GOT3 (cell line): Measurements from ENCODE around the gene SH3RF1.

ENCODE experiments used
- DNase-seq: peaks from one replicate; lab custom pipeline; 2025; ENCODE audit warnings: mixed read lengths; lab: John Stamatoyannopoulos, UW

SH3RF1 gene

DNA sequence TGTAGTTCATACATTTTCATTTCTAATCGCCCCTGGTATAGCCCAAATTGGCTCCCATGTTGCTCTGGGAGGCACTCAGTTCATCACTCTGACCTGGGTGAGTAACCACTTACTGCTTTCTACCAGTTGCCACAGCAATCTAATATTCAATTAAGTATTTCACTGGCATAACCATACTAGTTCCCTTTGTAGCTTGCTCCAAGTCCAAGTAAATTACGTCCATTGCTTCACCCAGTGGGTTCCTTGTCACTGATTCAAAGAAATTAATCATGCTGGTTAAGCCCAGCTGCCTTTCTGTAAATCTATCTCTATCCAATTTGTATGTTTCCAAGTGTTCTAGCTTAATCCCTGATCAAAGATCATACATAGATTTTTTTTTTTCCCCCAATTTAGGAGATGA, 168.7 kb downstream of the SH3RF1 start:
- DNase-seq = no peak

DNA sequence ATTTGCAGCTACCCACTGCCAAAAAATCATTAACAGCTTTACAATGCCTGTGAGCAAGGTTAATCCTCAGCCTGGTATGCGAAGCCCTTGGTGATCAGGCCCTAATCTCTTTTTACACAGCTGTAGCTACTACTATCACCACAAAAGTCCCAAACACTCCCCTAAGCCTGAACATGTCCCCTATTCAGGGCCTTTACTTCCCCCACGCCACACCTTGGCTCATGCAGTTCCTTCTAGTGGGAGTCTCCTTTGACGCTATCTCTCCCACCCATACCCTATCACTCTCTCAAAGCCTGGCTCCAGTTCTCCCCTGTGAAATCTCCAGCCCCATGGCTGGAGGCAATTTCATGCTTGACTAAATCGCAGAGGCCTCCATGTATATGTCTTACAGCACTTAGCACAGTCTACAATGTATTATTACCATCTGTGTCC, 170.1 kb downstream of the SH3RF1 start:
- no peak for DNase-seq

DNA sequence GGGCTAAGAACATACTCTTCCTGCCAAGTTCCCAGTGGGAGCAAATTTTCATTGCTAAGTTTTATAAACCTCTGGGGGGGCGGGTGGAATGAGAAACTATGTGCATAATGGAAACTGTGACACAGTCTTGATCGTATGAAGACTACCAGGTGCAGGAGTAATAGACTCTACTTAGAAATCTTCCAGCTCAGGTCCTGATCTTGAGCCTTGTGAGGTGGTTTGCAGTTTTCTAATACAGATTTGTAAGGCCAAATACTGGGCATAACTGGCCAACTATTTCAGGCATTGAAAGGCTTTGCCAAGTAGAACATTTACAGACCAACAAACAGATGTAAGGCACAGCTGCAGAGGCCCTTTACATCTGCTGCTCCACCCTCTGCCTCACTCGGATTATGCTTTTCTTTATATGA, 171.0 kb downstream of the SH3RF1 start:
- DNase-seq = no peak

DNA sequence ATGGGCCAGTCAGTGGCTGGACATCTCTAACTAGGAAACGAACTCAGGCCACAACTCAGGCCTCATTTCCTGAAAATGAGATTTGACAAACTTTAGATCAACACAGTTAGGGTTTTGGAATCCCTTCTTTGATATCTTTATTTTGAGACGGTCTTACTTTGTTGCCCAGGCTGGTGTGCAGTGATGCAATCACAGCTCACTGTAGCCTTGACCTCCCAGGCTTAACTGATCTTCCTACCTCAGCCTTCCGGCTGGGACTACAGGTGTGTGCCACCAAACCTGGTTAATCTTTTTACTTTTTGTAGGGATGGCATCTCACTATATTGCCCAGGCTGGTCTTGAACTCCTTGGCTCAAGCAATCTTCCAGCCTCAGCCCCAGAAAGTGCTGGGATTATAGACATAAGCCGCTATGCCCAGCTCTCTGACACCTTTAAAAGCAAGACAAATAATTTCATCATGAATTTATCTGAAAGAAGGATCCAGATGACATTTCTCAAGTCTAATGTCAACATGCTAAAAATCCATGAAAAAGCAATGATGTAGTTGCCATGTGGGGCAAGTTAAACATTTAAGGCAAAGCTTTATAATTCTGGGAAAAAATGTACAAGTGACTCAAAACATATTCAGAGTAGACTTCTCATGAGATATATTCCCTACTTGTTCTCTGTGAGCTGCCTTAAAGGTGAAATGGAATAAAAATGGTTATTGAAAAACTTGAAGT, 171.6 kb downstream of the SH3RF1 start:
- no peak for DNase-seq

DNA sequence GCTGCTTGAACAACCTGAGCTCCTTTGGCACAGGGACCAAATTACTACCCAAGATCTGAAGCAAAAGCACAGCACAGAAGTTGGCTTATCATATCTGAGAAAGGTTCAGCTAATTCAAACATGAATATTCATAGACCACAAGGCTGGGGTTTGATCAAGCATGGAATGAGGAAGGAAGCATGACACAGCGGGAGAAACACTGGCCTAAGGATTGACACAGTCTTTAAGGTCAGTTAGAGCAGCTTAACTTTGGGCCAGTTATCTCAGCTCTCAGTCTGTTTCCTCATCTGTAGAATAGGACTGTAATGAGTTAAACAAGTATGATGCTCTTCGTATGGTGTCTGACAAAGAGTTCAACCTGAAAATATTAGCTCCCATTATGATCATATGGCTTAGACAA, 172.2 kb downstream of the SH3RF1 start:
- no peak for DNase-seq

DNA sequence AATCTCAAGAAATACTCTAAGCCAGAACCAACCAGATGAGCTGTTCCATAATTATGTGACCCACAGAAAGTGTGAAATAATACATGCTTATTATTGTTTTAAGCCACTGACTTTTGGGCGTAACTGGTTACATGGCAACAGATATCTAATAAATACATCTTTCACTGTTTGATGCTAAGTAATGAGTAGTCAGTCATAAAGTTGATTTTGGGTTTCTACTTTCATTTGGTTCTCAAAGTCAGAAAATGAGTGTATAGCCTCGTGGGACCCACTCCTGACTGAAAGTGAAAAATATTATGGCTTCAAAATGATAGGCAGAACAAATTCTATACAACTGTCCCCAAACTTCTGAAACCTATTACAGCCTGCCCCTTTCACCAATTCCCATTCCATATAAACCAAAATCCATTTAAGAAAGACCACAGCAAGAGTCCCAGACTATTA, 172.7 kb downstream of the SH3RF1 start:
- DNase-seq = no peak

DNA sequence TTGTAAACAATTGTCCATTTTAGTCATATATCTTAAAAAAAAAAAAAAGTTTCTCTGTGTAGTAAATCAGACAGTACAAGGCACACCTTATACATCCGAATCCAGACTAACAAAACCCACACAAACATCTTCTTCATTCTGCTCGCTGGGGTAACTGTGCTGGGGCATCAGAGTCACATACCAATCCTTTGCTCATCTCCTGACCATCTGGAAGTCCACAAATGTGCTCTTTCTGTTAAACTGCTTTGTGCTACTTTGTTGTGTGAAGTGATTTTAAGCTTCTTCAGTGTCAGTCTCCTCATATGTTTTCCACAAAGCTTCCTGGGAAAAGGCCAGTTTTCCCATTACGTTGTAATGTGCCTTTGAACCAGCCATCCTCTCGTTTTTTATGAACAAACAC, 174.5 kb downstream of the SH3RF1 start:
- no peak for DNase-seq

DNA sequence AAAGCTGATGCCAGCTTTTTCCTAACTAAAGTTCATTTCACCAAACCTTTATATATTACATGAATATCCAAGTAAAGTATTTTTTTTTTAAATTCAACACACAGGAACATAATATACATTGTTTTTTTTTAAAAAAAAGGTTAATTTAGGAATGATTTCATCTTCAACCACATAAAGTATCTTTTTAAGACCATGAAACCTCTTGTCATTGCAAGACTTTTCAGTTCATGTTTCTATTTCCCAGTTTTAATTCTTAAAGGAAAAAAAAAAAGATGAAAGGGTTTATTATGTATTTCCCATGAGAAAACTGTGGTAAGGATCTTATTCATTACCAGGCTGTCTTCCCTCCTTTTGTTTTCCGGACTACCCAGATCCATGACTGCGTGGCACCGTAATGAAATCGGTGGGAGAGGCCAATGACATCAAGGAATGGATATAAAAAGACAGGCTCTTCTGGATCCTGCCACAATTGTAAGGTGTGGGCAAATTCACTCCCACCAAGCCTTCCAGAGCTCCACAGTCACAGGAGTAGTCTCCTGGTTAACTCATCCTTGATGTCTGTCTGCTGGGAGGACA, 176.0 kb downstream of the SH3RF1 start:
- no peak for DNase-seq

DNA sequence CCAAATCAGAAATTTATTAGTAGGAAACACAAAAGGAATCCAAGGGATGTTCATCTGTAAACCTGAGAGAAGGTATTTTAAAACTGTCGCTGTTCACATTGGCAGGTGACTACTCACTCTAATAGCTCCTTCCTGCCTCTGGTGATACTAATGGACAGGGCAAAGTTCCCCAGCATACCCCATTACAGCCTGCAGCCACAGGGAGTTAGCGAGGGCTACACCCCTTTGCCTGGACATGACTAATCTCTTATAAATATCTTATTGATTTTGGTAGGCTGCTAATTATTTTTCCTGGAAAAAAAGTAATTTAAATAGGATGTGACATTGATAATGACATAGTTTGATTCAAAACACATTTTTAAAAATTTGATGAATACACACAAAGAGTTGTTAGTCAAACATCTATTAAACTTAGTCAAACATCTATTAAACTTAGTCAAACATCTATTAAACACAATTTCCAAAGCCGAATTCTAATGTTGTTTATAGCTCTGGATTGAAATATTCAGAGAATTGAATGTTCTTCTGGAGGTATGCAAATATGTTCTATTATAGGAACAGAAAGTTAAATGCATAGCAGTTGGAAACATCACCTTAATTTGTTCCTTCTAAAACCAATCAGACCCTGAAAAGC, 177.8 kb downstream of the SH3RF1 start:
- no peak for DNase-seq

DNA sequence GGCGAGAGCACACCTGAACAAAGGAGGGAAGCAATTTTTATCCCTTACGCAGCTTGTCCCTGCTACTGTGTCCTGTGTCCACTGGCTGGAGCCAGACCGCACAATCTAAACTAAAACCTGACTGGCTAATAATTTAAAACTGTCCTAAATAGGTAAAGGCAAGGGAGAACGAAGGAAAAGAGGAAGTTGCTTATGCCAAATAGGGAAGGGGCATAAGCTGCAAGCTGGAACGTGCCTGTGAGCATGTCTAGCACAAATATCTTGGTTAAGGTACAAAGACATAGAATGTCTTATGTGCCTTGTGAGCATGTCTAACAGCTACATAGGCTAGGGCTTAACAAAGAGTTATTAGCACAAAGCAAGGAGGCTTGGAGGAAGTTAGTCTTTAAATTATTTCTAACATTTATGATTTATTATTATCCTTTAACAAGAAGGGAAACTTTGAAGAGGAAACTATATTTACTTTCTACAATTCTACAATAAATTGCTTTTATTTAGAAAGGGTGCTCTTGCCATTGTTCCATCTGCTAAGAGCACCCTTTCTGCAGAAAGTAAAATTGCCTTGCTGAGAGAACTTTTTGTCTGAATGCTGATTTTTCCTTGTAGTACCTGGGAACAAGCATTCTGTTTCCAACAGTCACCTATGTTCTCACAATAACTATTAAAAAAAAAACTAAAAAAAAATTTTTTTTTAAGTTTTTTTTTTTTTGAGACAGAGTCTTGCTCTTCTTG, 180.1 kb downstream of the SH3RF1 start:
- no peak for DNase-seq

DNA sequence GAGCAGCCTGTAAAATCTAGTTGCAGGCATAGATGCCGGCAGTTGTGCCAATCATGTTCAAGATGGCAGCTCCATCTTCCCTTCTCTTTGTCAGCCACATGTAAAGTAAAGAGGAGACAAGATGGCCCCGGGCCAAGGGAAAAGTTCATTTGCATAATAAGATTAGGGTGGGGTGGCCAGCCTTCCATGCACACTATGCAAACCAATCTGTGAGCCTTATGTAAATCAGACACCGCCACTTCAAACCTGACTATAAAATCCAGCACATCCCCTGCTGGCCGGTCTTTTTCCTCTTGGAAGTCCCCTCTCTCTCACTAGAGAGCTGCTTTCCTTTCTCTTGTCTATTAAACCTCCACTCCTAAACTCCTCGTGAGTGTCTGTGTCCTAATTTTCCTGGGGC, 181.8 kb downstream of the SH3RF1 start:
- DNase-seq = no peak

DNA sequence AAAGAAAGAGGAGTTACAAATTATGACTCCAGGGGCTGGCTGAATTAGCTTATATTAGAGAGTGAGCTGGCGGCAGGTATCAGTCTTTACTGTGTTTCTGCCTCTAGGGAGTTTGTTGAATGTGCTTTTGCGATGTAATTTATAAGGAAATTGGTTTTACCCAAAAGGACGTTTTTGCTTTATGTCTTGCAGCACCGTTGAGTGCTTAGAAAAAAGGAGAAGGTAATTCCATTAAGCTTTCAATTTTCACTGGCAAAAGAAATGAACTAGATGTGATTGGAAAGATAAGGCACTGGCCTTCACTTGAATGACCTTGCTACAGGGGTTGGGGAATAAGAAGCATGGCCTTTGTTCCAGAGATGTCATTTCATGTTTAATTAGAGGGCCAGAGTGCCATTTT, 185.8 kb downstream of the SH3RF1 start:
- DNase-seq = no peak

DNA sequence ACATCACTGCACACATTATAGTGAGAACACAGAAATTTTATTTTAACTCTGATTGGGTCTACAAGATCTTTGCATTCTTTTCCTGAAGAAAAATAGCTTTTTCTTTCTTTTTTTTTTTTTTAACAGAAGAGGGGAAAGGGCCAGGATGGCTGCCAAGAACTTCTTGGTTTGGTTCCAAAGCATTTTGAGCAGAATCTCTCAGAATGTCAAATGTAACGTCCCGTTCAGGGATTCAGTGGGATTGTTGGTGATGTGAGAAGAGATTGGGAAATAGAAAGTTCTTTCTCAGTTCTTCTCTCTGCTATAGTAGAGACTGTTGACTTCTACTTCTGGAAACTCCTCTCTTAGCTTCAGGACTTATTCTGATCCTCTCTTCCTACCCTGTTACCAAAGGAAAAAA, 189.8 kb downstream of the SH3RF1 start:
- DNase-seq = no peak

DNA sequence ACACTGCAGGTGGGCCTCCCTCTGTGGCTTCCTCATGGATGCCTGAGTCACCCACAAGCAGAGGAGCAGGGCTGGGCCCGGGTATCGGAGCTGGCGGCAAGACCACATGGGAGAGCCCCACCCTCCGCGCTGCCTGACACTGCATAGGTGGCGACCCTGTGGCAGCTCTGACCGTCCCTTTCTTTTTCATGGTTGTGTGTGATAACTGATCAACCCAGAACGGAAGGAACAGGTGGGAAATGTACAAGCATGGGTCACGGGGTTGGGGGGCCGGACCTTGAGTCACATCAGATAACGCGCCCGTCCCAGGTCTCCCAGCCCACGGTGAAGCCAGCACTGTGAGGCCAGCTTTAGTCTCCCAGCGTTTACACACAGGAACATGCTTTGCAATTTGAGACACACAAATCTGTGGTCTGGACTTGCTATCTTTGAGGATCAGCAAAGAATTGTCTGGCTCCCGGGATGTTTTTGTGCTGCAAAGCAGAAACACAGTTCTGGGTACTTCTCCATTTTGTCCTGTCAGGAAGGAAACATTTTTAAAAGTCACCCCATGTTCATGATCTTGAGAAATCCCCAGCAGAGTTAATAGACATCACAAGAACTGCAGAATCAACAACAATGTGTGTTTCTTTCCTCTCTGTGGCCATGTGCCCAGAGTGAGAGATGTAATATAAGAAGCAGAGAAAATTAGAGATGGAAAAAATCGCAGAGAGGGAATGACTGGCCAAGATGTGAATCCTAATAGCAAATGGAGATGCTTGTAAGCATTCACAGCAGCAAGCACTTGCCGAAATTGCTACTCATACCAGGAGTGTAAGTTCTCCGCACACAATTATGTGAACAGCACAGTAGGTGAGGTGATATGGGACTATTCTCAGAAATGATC, 190.6 kb downstream of the SH3RF1 start:
- DNase-seq = no peak

DNA sequence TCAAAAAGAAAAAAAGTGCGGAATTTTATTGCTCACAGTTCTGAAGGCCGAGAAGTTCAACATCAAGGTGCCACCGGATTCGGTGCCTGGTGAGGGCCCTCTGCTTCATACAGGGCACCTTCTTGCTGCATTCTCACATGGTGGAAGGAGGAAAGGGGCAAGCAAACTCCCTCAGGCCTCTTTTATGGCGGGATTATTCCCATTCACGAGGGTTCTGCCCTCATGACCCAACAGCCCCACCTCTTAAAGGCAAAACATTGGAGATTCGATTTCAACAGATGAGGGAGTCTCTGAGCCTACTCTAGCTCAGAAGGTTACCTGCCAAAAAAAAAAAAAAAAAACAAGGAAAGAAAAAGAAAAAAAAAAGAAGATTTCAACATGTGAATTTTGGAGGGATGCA, 196.6 kb downstream of the SH3RF1 start:
- no peak for DNase-seq

DNA sequence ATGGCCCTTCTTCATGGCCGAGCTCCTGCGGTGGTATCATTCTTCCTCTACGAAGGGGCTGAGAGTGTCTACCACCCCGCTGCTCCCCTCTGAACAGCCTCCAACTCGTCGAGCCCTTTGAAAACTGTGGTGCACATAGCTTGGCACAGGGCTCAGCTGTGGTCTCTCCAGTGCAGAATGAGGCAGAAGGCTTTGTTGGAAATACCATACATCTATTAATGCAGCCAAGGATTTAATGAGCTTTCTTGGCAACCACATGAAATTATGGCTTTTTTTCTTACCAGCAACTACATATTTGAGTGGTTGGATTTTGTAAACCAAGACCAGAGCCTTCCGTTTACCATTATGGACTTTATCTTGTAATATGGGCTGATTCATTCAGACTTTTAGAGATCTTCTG, 199.0 kb downstream of the SH3RF1 start:
- no peak for DNase-seq

DNA sequence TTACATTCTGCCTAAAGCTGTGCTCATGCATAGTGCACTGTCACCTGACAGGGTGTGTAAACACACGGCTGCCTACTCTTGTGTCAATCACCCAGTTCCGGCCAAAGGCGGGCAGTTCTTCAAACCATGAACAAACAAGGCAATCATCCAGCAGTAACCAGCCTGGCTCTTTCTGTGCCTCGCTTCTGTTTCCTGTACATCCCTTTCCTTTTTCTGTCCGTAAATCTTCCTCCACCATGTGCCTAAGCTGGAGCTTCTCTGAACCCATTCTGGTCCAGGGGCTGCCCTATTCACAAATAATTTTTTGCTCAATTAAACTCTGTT, 199.9 kb downstream of the SH3RF1 start:
- no peak for DNase-seq

DNA sequence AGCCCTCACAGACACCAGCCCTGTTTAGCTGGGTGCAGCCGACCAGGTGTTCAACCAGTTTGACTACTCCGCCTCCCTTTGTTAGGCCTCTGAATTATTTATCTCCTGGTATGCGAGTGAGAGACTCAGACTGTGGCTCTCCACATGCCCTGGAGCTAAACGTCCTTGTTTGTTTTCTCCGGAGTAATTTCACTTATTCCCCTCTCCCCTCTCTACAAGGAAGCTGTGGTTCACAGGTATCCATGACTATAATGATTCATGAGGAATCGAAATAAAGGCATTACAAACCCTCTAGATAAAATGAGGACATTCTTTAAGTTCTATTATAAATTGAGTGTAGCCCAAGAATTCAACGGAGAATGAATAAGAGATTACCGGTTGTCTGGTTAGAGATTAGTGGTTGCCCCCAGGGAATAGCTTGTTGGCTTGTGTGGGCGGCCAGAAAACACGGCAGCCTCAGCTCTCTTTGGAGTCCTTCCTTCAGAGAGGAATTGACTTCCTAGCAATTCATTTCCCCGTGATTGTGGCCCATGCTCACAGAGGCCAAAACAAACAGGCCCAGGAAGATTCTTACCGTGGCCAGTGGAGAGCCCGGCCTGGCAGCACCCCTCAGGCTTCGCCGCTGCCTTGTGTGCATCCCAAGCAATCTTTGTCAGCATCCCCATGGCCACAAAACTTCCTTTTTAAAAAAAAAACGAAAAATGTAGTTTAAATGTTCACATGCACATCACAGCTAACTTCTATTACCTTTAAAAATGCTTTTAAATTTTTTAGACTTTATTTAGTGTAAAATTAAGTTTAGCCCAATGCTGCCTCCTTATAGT, 200.5 kb downstream of the SH3RF1 start:
- DNase-seq = no peak

DNA sequence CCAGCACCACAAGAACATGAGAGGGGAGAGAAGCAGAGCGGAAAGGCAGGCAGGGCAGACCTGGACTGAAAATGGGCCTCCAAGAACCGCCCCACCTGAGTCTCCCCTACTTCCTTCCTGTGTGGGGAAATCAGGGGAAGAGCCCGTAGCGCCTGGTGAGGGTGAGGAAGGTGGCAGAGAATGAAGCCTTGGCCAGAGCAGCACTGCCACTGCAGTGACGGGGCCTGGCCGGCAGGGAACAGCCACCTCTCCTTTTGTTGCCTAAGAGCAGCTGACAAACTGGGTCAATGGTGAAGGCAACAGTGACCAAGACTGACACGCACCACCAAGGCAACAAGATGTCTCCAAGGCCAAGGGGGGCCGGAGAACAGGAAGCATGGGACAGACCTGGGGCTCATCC, 202.3 kb downstream of the SH3RF1 start:
- DNase-seq = no peak

DNA sequence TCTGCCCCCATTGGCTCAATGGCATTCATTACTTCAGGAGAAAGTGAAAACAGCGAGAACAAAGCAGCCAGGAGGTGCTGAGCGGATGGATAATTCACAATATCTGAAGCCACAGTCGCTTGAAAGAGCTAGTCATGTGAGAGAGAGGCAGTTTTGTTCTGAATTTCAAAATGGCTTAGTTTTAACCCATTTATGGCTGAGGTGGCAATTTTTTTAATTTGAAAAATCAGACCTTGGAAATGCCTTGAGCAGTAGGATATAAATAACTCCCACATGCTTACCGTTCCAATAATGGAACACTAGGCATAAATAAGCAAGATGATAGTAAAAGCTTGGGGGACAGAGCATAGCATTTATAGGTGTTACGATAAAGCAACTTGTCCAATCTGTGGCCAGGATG, 203.8 kb downstream of the SH3RF1 start:
- no peak for DNase-seq

DNA sequence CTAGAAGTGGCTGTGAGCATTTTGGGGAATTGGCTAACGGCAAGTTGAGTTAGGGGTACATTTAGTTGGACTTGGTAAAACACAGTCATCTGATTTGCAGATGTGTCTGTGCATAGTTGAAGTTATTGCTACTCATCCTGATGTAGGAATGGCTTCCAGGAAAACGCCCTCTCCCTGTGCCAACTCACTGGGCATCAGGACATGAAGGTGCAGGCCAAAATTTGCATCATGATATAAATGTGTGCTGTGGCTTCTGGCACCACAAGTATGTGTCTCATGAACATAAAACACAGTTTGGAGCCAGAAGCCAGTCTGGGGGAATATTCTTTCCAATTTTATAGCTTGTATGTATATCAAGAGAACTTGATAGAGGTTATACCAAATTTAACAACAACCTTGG, 206.5 kb downstream of the SH3RF1 start:
- no peak for DNase-seq
